HG03378 (cell line): ENCODE measurements around the gene SNAPIN.

Experiments
- ATAC-seq: cut with Tn5 transposase; IDR thresholded peaks from one replicate; pipeline ENCODE4 v1.9.1; 2021; ENCODE audit warnings: mild to moderate bottlenecking, moderate library complexity; ENCODE audit not compliant: unreplicated experiment

Gene SNAPIN

DNA sequence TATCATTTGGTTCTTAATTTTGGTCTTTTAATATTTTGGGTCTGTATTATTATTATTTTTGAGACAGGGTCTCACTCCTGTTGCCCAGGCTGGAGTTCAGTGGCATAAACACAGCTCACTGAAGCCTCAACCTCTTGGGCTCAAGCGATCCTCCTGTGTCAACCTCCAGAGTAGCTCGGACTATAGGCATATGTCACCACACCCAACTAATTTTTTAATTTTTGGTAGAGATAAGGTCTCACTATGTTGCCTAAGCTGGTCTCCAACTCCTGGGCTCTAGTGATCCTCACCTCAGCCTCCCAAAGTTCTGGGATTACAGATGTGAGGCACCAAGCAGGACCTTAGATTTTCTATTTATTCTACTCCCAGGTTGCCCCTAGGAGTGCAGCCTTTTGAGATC, 15.0 kb downstream of the SNAPIN start:
- ATAC-seq: no peak

DNA sequence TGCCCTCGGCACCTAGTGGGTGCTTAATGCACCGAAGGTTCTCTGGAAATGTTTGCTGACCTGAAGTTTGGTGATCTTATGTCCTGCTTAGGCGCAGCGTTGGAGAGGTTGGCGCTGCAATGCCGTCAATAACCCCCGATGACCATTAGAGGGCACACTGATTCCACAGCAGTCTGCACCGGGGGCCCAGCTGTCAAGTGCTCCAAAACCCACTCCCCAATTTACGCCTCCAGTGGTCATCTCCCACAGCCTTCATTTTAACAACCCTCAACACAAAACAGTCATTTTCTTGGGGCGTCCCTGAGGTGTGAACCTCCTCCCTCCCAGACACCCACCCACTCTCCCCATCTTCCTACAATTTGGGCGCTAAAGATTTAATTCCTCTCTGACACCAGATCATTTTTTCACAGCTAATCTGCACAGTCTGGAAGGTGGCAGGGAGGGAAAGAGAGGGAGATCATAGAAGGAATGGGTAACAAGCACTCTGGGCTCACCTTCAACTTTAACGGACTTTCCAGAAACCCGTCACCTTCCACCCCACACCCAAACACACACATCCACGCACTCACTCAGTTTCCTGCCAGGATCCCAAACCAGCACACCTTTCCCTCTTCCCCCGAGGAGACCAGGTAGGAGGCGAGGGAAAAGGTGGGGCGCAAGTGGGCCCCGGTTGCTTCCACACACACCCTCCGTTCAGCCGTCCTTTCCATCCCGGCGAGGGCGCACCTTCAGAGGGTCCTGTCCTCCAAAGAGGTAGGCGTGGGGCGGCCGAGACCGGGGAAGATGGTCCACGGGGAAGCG, 19.4 kb downstream of the SNAPIN start:
- ATAC-seq: no peak

DNA sequence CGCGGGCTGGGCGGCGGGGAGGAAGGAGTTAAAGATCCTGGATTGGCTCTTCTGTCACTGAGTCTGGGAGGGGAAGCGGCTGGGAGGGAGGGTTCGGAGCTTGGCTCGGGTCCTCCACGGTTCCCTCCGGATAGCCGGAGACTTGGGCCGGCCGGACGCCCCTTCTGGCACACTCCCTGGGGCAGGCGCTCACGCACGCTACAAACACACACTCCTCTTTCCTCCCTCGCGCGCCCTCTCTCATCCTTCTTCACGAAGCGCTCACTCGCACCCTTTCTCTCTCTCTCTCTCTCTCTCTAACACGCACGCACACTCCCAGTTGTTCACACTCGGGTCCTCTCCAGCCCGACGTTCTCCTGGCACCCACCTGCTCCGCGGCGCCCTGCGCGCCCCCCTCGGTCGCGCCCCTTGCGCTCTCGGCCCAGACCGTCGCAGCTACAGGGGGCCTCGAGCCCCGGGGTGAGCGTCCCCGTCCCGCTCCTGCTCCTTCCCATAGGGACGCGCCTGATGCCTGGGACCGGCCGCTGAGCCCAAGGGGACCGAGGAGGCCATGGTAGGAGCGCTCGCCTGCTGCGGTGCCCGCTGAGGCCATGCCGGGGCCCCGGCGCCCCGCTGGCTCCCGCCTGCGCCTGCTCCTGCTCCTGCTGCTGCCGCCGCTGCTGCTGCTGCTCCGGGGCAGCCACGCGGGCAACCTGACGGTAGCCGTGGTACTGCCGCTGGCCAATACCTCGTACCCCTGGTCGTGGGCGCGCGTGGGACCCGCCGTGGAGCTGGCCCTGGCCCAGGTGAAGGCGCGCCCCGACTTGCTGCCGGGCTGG, 20.2 kb downstream of the SNAPIN start, which contains the start of gene NPR1:
Gene NPR1, plus strand, starts transcription at position 170 of the 818 bp plus-strand sequence. Its CDS starts 421 bp downstream, at position 591.
- ATAC-seq: no peak

DNA sequence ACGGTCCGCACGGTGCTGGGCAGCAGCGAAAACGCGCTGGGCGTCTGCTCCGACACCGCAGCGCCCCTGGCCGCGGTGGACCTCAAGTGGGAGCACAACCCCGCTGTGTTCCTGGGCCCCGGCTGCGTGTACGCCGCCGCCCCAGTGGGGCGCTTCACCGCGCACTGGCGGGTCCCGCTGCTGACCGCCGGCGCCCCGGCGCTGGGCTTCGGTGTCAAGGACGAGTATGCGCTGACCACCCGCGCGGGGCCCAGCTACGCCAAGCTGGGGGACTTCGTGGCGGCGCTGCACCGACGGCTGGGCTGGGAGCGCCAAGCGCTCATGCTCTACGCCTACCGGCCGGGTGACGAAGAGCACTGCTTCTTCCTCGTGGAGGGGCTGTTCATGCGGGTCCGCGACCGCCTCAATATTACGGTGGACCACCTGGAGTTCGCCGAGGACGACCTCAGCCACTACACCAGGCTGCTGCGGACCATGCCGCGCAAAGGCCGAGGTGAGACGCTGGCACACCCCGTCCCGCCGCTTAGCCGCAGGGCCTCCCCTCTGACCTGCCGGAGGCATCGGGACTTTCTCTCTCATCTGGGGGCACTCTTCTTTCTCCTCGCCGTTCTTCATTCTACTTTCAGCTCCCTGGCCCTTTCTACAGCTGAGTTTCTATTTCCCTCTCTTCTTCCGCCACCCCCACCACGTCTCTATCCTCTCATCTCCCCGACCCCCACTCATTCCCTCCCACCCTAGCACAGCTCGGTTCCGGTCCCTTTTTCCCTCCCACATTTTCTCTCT, 21.0 kb downstream of the SNAPIN start:
- no peak for ATAC-seq

DNA sequence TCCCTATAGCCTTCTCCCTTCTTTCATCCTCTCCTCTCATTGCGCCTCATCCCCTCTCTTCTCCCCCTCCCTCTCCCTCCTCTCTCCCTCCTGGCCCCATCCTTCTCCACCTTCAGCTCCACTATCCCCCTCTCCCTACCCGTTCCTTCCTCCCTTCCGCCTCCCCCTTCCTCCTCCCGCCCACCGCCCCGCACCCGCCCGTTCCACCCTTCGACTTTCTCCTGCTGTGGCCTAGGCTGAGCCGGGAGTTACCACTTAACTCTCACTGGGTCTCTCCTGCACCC, 21.6 kb downstream of the SNAPIN start:
- ATAC-seq: no peak

DNA sequence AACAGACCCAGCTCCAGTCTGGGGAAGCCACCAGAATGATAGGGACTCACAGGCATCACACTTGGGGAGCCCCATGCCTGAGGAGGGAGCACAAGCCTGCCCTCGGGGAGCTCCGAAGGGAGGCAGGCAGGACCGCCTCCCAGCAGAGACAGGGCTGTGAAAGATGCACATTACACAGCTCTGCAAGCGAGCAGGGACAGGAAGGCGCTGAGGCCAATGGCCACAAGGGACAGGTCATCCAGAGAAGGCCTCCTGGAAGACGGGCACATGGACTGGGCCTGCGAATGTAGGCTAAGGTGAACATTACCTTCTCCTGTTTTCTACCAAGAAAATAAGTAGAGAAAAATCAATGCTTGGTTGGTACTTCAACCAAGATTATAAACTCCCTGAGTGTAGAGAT, 24.2 kb downstream of the SNAPIN start:
- no peak for ATAC-seq

DNA sequence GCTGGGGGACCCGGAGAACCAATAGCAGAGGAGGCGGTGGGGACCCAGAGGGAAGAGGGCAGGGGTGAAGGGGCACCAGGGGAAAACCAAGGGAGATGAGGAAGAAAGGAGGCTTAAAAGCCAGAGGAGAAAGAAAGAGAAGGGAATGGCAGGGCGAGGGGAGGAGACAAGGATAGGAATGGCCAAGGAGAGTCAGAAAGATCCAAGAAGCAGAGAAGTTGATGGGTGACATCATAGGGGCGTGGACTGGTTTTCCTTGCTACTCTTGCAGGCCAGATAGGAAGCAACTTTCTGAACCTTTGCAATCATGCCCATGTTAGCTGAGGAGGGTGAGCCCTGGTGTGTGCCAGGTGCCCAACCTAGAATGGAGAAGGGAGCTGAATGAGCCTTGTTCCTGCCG, 25.4 kb downstream of the SNAPIN start:
- no peak for ATAC-seq

DNA sequence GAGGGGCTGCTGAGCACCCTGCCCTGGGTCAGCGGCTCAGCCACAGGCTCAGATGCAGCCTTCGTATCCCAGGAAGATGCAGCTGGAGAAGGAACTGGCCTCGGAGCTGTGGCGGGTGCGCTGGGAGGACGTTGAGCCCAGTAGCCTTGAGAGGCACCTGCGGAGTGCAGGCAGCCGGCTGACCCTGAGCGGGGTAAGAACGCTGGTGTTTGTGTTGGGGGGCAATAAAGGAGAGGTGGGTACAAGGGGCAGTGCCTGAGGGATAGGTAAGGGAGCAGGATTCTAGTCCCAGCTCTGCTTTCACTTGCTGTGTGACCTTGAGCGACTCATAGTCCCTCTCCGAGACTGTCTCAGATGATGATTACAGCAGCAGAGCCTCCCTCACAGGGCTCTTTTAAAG, 26.4 kb downstream of the SNAPIN start:
- no peak for ATAC-seq

DNA sequence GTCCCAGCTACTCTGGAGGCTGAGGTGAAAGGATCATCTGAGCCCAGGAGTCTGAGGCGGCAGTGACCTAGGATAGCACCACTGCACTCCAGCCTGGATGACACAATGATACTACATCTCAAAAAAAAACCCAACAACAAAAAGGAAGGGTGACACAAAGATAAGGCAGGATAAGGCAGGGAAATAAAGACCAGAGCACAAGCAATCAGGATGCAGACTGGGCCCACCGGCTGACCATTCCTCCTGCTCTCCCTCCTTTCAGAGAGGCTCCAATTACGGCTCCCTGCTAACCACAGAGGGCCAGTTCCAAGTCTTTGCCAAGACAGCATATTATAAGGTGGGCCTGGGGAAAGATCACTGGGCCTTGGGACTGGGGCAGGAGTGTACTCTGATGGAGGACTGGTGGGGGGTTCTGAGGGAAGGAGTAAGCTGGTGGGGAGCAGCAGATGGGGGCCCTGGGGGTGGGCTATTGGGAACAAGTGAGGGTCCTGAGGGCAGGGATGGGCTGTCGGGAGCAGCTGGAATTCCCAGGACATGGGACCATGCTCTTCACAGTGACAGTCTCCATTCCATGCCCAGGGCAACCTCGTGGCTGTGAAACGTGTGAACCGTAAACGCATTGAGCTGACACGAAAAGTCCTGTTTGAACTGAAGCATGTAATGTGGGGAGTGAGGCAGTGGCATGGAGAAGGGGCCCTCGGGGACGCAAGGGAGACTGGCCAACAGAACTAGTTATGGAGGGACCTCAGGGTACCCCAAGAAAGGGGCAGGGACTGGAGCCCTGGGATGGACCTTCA, 27.2 kb downstream of the SNAPIN start:
- ATAC-seq: no peak

DNA sequence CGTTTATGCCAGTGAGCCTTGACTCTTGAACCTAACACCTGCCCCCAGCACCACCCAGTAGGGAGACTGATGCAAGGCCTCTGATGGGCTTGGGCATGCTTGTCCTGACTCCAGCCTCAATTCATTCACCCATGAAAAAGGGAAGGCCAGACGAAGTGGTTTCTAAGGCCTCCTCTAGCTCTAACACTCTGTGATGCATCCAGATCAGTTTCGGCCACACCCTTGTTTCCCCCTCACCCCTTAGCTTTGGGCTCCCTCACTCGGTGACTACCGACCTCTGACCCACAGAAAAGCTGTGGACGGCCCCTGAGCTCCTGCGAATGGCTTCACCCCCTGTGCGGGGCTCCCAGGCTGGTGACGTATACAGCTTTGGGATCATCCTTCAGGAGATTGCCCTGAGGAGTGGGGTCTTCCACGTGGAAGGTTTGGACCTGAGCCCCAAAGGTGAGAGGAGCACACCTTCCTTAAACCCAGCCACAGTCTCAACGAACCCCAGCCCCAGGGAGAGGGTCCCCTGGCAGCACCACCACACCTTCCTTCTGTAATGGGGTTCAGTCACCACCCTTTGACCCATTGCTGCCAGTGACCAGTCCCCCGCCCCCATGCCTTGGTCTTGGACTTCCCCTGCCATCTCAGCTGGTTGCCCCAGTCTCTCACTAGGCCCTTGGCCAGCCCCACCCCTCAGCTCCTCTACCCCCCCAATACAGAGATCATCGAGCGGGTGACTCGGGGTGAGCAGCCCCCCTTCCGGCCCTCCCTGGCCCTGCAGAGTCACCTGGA, 29.0 kb downstream of the SNAPIN start:
- ATAC-seq: no peak

DNA sequence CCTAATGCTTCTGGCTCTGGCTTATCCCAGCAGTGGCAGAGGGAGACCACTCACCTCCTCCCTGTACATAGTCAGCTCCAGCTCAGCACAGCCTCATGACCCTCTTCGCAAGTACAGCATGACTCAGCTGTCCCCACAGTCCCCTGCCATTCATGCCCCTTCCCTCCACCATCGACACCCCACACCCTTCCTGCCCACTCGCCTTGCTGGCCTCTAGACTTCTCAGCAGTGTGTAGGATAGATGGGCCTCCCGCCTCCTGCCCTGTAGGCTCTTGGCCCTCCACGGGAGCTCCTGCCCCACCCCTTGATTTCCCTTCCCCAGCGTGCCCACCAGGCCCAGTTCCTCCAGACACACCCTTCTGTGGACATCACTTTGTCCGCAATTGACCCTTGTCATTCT, 29.8 kb downstream of the SNAPIN start:
- no peak for ATAC-seq

DNA sequence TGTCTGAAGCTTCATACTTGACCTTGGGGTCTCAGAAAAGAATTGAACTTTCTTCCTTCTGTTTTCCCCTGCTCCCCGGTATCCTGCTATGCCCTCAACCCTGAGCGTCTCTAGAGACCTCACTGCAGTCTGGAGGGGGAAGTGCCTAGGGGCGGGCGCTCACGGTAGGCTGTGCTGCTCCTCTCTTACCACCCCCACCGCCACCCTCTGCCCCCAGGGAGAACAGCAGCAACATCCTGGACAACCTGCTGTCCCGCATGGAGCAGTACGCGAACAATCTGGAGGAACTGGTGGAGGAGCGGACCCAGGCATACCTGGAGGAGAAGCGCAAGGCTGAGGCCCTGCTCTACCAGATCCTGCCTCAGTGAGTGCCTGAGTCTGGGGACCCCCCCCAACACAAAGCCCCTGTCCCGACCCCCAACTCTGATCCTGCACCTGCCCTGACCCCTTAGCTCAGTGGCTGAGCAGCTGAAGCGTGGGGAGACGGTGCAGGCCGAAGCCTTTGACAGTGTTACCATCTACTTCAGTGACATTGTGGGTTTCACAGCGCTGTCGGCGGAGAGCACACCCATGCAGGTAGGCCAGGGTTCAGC, 30.3 kb downstream of the SNAPIN start:
- ATAC-seq: no peak

DNA sequence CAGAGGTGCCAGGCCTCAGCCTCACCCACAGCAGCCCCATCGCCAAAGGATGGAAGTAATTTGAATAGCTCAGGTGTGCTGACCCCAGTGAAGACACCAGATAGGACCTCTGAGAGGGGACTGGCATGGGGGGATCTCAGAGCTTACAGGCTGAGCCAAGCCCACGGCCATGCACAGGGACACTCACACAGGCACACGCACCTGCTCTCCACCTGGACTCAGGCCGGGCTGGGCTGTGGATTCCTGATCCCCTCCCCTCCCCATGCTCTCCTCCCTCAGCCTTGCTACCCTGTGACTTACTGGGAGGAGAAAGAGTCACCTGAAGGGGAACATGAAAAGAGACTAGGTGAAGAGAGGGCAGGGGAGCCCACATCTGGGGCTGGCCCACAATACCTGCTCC, 35.0 kb downstream of the SNAPIN start:
- ATAC-seq: no peak

DNA sequence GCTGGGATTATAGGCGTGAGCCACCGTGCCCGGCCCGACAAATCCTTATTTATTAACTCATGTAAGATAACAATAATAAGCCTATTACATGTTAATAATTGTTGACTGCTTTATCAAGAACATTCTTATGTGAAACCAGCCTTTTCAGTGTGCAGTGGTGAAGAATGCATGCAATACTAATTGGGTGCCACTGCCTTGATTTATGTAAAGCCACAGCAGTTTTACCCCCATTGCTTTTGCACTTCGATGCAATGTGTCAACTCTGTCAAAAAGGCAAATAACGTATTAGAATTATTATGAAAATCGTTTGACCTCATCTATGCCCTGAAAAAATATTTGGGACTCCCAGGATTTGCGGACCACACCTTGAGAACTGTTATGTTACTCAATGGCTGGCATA, 38.2 kb downstream of the SNAPIN start:
- ATAC-seq: no peak

DNA sequence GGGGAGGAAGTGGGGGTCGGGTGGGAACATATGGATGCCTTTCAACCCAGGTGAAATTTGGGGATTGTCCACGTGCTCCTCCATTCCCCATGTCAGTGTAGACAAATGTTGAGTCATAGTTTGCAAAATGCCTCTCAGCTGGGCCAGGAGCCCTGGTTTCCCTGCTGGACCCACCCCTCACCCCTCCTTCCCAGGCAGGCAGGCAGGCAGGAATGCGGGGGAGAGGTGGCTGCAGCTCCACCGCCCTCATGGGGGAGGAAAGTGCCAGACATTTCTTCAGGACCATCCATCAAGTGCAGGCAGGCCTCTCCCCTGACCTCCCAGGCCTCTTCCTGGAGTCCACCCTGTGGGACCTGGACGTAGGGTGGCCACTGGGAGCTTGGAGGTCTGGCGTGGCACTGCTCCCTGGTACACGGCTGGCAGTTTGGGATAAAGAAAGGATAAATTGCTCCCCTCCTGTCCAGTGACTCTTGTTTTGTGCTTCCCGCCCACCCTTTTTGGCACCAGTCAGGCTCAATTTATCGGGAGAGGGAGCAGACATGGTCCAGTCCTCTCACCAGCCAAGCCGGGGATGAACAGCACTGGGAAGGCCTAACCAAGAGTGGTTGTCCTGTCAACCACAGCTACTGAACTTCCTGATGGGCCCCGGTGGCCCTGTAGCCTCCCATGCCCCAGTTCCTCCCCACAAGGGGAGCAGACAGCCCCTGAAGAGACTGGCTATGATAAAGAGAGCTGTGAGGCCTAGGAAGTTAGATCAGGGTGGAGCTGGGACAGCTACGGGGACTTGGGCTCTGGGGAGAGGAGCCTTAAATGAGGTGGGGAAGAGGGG, 38.9 kb downstream of the SNAPIN start:
- ATAC-seq: no peak

DNA sequence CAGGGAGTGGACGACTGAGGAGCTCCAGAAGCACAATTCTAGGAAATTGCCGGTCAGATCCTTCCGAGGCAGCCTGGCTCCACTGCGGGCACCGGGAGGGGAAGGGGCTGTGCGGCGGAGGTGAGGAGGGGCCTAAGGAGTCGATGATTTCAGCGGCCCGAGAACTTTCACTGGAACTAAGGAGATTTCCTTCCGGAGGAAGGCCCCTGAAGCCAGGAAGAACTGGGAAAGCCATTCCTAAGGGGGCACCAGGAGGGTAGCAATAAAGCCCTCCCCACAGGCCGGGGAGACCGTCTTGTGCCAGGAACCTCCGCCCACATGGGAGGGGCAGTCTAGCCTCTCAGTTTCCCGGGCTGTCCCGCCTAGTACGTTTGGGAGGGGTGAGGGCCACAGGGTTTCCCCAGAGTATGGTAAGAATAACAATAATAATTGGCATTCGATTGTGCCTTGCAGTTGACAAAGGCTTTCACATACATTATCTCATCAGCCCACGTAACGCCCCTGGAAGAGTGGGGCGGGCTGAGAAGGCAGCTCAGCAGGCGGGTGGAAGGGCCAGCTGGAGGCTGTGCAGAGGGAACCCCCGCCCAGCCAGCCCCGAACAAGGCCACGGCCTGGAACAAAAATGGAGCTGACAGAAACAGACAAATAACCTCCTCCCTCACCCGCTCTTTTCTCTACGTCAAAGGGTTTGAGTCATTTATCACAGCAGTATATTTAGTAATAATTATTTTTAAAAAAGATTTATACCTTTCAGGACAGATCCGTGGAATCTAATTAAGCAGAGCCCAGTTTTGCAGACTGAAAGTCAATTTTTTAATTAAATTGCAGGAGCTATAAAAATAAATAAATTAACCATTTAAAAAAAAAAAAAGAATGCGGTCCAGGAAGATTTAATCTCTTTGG, 39.8 kb downstream of the SNAPIN start:
- no peak for ATAC-seq

DNA sequence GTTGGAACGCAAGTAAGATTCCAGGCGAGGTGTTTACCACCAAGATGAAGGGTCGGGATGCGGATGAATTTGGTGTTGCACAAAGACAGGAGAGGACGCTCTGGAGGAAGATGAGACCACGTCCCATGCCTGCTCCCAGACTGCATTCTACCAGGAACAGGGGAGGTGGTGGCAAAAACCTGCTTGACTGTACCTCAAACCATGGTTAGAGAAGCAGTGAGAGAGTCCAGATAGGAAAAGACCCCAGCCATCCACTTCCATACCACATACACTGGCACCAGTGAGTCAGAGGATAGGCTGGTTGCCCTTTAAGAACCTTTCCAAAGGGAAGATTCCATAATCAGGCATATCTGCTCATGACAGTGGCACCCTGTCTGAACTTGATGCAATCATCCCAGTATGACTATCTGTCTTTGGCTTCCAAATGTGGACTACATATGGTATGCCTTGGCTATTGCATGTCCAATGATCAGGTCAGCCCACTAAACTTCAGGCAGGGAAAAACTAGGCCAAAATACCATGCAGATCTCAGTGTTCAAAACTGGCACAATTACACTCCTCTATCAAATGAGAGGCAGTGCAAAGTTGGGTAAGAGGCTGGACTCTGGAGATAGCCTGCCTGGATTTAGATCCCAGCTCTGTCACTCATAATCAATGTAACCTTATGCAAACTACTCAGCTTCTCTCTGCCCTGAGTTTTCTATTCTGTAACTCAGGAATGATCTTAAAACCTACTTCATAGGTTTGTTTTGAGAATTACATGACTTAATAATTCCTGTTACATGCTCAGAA, 40.6 kb downstream of the SNAPIN start:
- no peak for ATAC-seq
